Mesodermal cell (in vitro differentiated cells): ENCODE results near the gene ZNHIT6.

Experiments used
- H3K27ac ChIP-seq: 2 replicates; pipeline ENCODE4 v1.7.0; 2013; ENCODE audit warnings: mild to moderate bottlenecking, low read depth, low read length, moderate library complexity; ENCODE audit not compliant: severe bottlenecking
- H3K36me3 ChIP-seq: 2 replicates; pipeline ENCODE4 v1.7.1; 2013; ENCODE audit warnings: mild to moderate bottlenecking, low read length, moderate library complexity; ENCODE audit not compliant: control insufficient read depth, insufficient read depth
- H3K4me1 ChIP-seq: one replicate; pipeline ENCODE4 v1.7.1; 2013; ENCODE audit warnings: mild to moderate bottlenecking, low read length; ENCODE audit not compliant: insufficient read depth, control insufficient read depth, poor library complexity, severe bottlenecking
- H3K4me3 ChIP-seq: 2 replicates; pipeline ENCODE4 v1.7.0; 2013; ENCODE audit warnings: low read length, control low read depth, mild to moderate bottlenecking; ENCODE audit not compliant: insufficient read depth, poor library complexity, severe bottlenecking; ENCODE audit errors: extremely low read depth
- H3K9me3 ChIP-seq: 2 replicates; pipeline ENCODE4 v1.7.1; 2013; ENCODE audit warnings: mild to moderate bottlenecking, low read length, moderate library complexity; ENCODE audit not compliant: control insufficient read depth
- WGBS, 2 experiments: methylation state at CpG; one replicate each; pipeline ENCODE4 v1.1.5; 2013; ENCODE audit warnings: missing lambda C conversion rate in 2 of 2; ENCODE audit not compliant: insufficient coverage in 2 of 2; 5-methylcytosine and 5-hydroxymethylcytosine counted together

Gene ZNHIT6

DNA sequence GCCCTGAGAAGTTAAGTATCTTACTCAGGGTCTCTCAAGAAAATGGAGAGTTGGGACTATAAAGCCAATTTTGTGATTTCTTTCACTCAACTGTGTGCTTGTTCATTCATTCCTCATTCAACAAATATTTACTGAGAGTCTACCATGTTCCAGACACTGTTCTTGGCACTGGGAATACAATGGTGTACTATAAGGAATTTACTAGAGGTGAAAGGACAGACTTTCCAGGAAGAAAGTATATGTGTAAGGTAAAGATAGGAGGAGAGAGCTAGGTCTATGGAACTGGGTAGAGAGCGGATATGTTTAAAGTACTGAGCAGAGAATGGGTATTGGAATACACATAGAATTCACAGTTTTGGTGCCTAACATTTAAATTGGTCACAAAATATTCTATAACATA, 42.3 kb downstream of the ZNHIT6 start:
- no peak overlapping the region for H3K4me3 ChIP-seq
- no peaks in the 10 kb centered on the region for H3K9me3 ChIP-seq
- H3K36me3 ChIP-seq: peaks cover 30% of the 10 kb centered on the region
- no peak overlapping the region for H3K27ac ChIP-seq
- H3K4me1 ChIP-seq: no peaks in the 10 kb centered on the region
- 100% methylated on average over 1 of the region's 1 CpG; no CpG with 5 or more reads in 1 of the 2 experiments for WGBS, 2 experiments

DNA sequence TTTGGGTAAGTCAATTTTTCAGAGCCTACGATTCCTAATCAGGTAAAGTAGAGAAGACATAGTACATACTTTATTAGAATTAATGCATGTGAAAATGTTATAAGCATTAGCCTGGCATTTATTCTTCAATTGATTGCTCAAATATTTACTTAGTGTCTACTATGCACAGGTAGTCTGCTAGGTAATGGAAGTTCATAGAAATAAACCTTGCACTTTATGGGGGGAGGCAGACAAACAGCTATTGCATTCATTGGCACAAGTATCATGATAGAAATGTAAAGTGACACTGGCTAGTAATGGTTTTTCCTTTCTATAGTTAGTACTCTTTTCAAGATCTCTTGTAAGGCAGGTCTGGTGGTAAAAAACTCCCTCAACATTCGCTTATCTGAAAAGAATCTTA, 44.9 kb downstream of the ZNHIT6 start:
- Histone ChIP-seq H3K9me3 (no peaks in the 10 kb centered on the region), H3K27ac (no peak overlapping the region), H3K4me3 (no peak overlapping the region), H3K36me3 (peaks cover 21% of the 10 kb centered on the region), H3K4me1 (no peaks in the 10 kb centered on the region)
- no CpG with 5 or more reads among the region's 2 CpGs for WGBS, 2 experiments

DNA sequence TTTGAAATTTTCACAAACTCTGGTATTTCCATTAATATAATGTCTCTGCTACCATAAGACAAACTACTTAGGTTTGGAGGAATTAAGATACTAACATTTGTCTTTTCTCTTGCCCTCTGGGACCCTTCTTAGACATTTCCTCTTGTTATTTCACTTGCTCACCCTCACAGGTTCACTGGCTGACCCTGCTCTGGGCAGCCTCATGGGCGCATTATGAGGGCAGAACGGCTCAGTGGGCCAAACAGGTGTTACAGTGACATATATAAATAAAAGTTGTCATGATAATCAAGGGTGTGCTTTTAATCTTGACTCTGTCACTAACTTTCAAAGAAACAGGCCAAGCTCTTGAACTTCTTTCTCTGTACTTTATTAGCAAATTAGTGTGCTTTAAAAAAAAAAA, 46.5 kb downstream of the ZNHIT6 start:
- H3K9me3 ChIP-seq: no peaks in the 10 kb centered on the region
- H3K4me3 ChIP-seq: no peak overlapping the region
- H3K36me3 ChIP-seq: peaks cover 16% of the 10 kb centered on the region
- WGBS, 2 experiments: no CpG with 5 or more reads among the region's 2 CpGs
- no peak overlapping the region for H3K27ac ChIP-seq
- no peaks in the 10 kb centered on the region for H3K4me1 ChIP-seq

DNA sequence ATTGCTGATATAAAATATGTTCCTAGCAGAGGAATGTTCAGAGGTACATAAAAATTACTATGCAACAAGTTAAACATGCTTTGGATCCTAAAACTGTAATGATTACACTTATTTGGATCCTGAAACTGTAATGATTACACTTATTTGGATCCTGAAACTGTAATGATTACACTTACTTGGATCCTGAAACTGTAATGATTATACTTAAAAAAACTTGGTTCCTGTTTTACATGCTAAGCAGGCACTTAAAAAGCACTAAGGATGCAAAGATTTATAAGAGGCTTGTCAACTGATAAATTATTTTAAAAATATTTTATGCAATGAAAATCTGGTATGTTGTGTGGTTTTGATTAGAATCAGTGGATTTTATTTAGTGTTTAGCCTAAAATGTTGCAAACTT, 47.7 kb downstream of the ZNHIT6 start:
- H3K9me3 ChIP-seq: no peaks in the 10 kb centered on the region

DNA sequence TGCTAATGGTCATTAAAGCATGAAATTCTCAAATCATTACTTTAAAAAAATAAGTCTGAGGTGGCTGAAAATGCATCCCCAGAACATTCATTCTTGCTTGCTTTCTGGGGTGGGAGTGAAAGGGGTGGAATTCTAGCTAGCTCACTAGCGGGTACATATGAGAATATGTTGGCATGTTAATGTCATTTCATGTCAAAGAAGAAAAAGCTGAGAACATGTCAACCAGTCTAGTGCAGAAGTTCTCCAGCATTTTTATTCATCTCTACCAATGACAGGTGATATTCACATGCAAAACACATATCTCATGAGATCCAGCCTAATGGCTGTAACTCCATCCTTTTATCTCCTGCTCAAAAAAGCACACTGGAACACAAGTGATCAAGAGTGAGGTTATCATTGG, 49.1 kb downstream of the ZNHIT6 start:
- Histone ChIP-seq H3K9me3 (no peaks in the 10 kb centered on the region), H3K27ac (no peak overlapping the region), H3K4me1 (peaks cover 12% of the 10 kb centered on the region), H3K36me3 (peaks cover 8% of the 10 kb centered on the region), H3K4me3 (no peak overlapping the region)
- 80% methylated on average over 1 of the region's 1 CpG; no CpG with 5 or more reads in 1 of the 2 experiments for WGBS, 2 experiments

More for the DNA sequence above, 47.7 kb downstream of the ZNHIT6 start:
- Histone ChIP-seq H3K4me1 (peaks cover 4% of the 10 kb centered on the region), H3K27ac (no peak overlapping the region), H3K4me3 (no peak overlapping the region), H3K36me3 (peaks cover 15% of the 10 kb centered on the region)

DNA sequence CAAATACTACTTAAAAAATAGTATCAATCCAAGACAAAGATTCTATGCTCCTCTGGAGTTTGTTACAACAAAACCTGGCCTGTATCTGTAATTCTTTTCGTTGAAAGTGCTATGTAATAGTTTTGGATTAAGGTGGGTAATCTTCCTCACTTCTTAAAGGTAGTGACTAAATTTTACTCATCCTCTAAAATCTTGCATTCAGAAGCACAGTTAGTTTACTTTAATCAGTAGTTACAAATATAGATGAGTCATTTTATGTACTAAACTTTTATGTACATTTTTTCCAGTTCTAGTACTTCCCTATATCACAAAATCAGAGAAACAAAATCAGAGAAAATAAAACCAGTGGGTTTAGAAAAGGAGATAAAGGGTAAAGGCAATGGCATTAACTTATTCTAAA, 51.3 kb downstream of the ZNHIT6 start:
- no peaks in the 10 kb centered on the region for H3K9me3 ChIP-seq
- H3K4me1 ChIP-seq: peaks cover 15% of the 10 kb centered on the region
- H3K36me3 ChIP-seq: peaks cover 8% of the 10 kb centered on the region
- H3K4me3 ChIP-seq: no peak overlapping the region
- WGBS, 2 experiments: no CpG with 5 or more reads among the region's 1 CpG
- no peak overlapping the region for H3K27ac ChIP-seq

DNA sequence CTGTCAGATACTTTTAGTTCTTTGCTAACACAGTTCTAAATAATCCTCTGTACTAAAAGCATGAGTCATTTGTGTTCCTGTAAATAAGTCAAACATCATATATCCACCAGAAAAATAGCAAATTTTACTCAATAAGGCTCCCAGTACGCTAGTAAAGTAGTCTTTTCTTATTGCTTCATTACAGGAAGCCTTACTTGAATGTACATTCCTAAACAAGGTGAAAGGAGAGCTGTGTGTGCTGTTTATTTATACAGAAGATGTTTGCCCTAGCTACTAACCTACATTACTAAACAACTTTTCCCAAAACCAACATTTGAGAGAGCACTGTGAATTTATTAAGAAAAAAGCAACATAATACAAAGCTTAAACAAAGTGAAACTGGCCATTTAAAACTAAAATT, 52.0 kb downstream of the ZNHIT6 start:
- H3K4me3 ChIP-seq: no peak overlapping the region
- no peaks in the 10 kb centered on the region for H3K9me3 ChIP-seq
- no peak overlapping the region for H3K27ac ChIP-seq
- WGBS, 2 experiments: no CpG with 5 or more reads among the region's 1 CpG
- H3K36me3 ChIP-seq: peaks cover 8% of the 10 kb centered on the region
- peaks cover 15% of the 10 kb centered on the region for H3K4me1 ChIP-seq

DNA sequence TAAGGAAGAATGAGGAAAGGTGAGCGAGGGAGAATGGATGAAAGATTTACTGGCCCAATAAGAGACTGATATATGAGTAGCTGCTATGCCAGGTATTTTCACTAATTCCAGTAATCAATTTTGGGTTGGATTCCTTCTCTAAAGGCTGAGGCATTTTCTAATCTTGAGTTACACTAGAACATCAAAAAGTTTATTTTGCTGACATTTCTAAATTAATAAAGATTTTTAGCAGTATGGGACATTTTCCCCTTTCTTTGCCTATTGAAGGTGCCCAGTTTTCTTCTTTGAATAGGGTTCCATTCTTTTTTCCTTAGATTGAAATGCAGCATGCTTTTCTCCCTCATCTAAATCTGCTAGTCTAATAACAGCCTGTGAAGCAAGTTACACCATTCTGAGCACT, 52.9 kb downstream of the ZNHIT6 start:
- Histone ChIP-seq H3K27ac (no peak overlapping the region), H3K36me3 (peaks cover 14% of the 10 kb centered on the region), H3K4me3 (no peak overlapping the region), H3K9me3 (no peaks in the 10 kb centered on the region), H3K4me1 (peaks cover 15% of the 10 kb centered on the region)
- WGBS, 2 experiments: no CpG with 5 or more reads among the region's 1 CpG

DNA sequence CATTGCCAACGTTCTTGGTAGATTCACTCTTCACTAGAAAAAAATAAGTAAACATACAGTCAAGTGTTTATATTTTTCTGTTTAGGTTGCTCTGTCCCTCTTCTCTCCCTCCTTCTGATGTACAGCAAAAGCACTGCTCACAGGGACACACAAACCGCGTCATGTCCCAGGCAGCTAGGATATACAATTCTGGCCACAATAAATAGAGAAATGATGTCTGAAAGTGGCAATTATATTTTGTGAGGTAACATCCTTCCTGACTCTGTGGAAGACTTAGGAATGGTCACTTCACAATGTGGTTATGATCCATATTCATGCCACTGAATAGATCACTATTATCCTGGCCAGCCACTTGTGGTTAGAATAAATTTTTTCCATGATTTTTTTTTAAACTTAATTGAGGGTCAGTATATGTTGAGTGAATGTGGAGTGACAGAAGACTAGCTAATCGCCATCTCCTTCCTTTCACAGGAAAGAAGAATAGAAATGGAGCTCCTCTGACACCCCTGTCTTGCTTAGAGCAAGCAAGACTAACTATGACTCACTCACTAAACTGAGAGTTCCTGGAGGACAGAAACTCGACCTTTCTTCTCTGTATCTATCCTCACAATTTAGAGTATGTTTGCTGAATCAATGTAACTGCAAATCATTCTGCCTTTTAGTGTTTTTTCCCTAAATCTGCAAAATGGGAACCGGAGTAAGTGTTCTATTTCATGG, 54.0 kb downstream of the ZNHIT6 start:
- Histone ChIP-seq H3K36me3 (peaks cover 21% of the 10 kb centered on the region), H3K4me3 (no peak overlapping the region), H3K27ac (peak overlapping the region; percentile 6), H3K9me3 (peaks cover 1% of the 10 kb centered on the region), H3K4me1 (peaks cover 15% of the 10 kb centered on the region)
- WGBS, 2 experiments: 67 to 80% methylated on average over 2 of the region's 6 CpGs

DNA sequence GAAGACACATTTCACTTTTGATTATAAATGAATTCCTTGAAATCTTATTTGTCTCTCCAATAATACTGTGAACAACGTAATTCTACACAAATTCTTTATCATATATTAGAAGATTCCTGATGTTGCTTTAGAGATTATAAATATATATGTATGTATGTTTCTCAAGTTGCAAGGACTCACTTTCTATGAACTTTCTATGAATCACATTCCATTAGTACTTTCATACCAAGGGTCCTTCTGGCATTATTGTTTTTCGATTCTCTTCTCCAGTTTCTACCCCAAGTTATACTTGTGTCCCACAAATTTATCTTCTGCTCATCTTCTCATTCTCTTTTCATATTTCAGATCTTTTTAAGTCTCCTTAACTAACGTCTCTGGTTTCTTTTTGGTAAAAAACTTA, 55.9 kb downstream of the ZNHIT6 start:
- Histone ChIP-seq H3K9me3 (peaks cover 13% of the 10 kb centered on the region), H3K27ac (no peak overlapping the region), H3K4me3 (no peak overlapping the region), H3K36me3 (peaks cover 32% of the 10 kb centered on the region), H3K4me1 (peaks cover 15% of the 10 kb centered on the region)
- WGBS, 2 experiments: 83 to 96% methylated on average over 2 of the region's 3 CpGs

DNA sequence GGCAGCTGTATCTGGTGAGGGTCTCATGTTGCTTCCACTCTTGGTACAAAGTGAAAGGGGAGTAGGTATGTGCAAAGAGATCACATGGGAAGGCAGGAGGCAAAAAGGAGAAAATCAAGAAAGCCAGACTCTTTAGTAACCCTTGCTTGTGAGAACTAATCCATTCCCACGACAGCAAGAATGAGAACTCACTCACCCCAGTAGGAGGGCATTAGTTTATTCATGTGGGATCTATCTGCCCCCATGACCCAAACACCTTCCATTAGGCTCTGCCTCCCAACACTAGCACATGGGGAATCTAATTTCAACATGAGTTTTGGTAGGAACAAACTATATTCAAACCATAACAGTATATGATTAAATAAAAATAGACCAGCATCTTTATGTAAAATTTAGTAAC, 57.6 kb downstream of the ZNHIT6 start:
- Histone ChIP-seq H3K27ac (no peak overlapping the region), H3K4me1 (peaks cover 12% of the 10 kb centered on the region), H3K36me3 (peaks cover 32% of the 10 kb centered on the region), H3K9me3 (peaks cover 13% of the 10 kb centered on the region), H3K4me3 (no peak overlapping the region)
- WGBS, 2 experiments: 40% methylated on average over 1 of the region's 1 CpG; no CpG with 5 or more reads in 1 of the 2 experiments
